Vagina (tissue), 2 donors: ENCODE measurements around the gene TMEM108.

Experiments used
- CTCF ChIP-seq, 3 experiments: fragments of 450-650 bp in 2 of 3; fragments of 200-600 bp in 1 of 3; sonication (generic) in 1 of 3; IDR thresholded peaks; one replicate each; pipeline ENCODE4 v1.5.1; 2017 to 2019; ENCODE audit warnings: antibody characterized with exemption in 3 of 3, mild to moderate bottlenecking in 2 of 3, moderate library complexity in 2 of 3
- POLR2A ChIP-seq, 2 donors: fragments of 450-650 bp; IDR thresholded peaks; one replicate each; pipeline ENCODE4 v1.6.1; 2017; ENCODE audit warnings: antibody characterized with exemption in 2 of 2, mild to moderate bottlenecking in 2 of 2, moderate library complexity in 2 of 2
- POLR2AphosphoS5 ChIP-seq, 2 donors: sonication (generic); formaldehyde crosslinking; IDR thresholded peaks; one replicate each; pipeline ENCODE4 v1.9.0; 2017; ENCODE audit warnings: antibody characterized with exemption in 2 of 2, mild to moderate bottlenecking in 2 of 2, low read depth in 1 of 2; ENCODE audit not compliant: insufficient read depth in 1 of 2

DNA sequence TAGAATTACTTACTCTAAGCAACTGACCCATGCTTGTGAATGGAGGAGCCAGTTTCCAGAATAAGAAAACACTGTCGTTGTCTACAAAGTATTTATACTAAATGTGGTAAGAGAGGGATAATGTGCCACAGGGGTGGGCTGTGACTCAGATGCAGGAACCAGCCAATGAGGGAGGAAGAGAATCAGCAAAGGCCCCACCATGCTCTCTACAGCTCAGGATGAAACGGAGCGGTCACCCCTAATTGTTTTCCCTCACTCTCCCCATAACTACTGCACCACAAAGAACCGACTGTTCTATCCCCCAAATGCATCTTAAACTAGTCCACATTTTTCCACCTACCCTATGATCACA is 406.2 kb downstream of the TMEM108 start:
- TF ChIP-seq CTCF (IDR thresholded peaks at IDR 0.05) = no peak
- TF ChIP-seq POLR2A (IDR thresholded peaks at IDR 0.05) = no peak
- no peak for TF ChIP-seq POLR2AphosphoS5 (IDR thresholded peaks at IDR 0.05; ENCODE audit: insufficient read depth in 1 of 2, low read depth in 1 of 2)
